ENCODE data around the gene CREBBP.

CREBBP gene

GRCh38 chr16:3879887-3880564 is 487 bp downstream of the CREBBP start:
- H3K9ac ChIP-seq (ENCODE audit: low read depth, low read length): peak overlapping the region; percentile 44; the same call in 1 of the 2 replicates
- peak overlapping the region; percentile 92 for H3K4me3 ChIP-seq (ENCODE audit: low read depth, low read length)
- no peaks in the 10 kb centered on the region for H3K27me3 ChIP-seq (ENCODE audit: control insufficient read depth, insufficient read depth, low read length)
- peaks cover 15% of the 10 kb centered on the region; the same call in 1 of the 2 replicates for H3K36me3 ChIP-seq (ENCODE audit: control insufficient read depth, insufficient read depth, low read length)
- no peaks in the 10 kb centered on the region for H3K9me3 ChIP-seq (ENCODE audit: control insufficient read depth, insufficient read depth, low read length)
- peak overlapping the region; percentile 77 for H3K27ac ChIP-seq (ENCODE audit: low read depth, low read length)
- peaks cover 13% of the 10 kb centered on the region; the same call in 1 of the 2 replicates for H3K4me1 ChIP-seq (ENCODE audit: control insufficient read depth, insufficient read depth, low read length)

GRCh38 chr16:3879258-3879886 is 1.1 kb downstream of the CREBBP start:
- Histone ChIP-seq H3K9ac (ENCODE audit: low read depth, low read length) (peak overlapping the region; percentile 7), H3K9me3 (ENCODE audit: control insufficient read depth, insufficient read depth, low read length) (no peaks in the 10 kb centered on the region), H3K27ac (ENCODE audit: low read depth, low read length) (no peak overlapping the region), H3K4me1 (ENCODE audit: control insufficient read depth, insufficient read depth, low read length) (peaks cover 20% of the 10 kb centered on the region; the same call in 1 of the 2 replicates), H3K4me3 (ENCODE audit: low read depth, low read length) (peak overlapping the region; percentile 92), H3K36me3 (ENCODE audit: control insufficient read depth, insufficient read depth, low read length) (peaks cover 15% of the 10 kb centered on the region; the same call in 1 of the 2 replicates), H3K27me3 (ENCODE audit: control insufficient read depth, insufficient read depth, low read length) (no peaks in the 10 kb centered on the region)

- Histone ChIP-seq H3K27me3 (ENCODE audit: control insufficient read depth, insufficient read depth, low read length) (no peaks in the 10 kb centered on the region), H3K27ac (ENCODE audit: low read depth, low read length) (no peak overlapping the region), H3K9me3 (ENCODE audit: control insufficient read depth, insufficient read depth, low read length) (no peaks in the 10 kb centered on the region), H3K36me3 (ENCODE audit: control insufficient read depth, insufficient read depth, low read length) (peaks cover 15% of the 10 kb centered on the region; the same call in 1 of the 2 replicates), H3K4me3 (ENCODE audit: low read depth, low read length) (peak overlapping the region; percentile 92), H3K9ac (ENCODE audit: low read depth, low read length) (0 out of 2 replicates have a peak overlapping the region, but pooled peaks have one; percentile 7), H3K4me1 (ENCODE audit: control insufficient read depth, insufficient read depth, low read length) (peaks cover 24% of the 10 kb centered on the region)
These were observed 1.9 kb downstream of the CREBBP start for GRCh38 chr16:3878610-3879009.

- Histone ChIP-seq H3K36me3 (ENCODE audit: control insufficient read depth, insufficient read depth, low read length) (peaks cover 15% of the 10 kb centered on the region; the same call in 1 of the 2 replicates), H3K4me1 (ENCODE audit: control insufficient read depth, insufficient read depth, low read length) (peaks cover 34% of the 10 kb centered on the region), H3K27me3 (ENCODE audit: control insufficient read depth, insufficient read depth, low read length) (no peaks in the 10 kb centered on the region), H3K9me3 (ENCODE audit: control insufficient read depth, insufficient read depth, low read length) (no peaks in the 10 kb centered on the region), H3K9ac (ENCODE audit: low read depth, low read length) (no peak overlapping the region), H3K4me3 (ENCODE audit: low read depth, low read length) (no peak overlapping the region), H3K27ac (ENCODE audit: low read depth, low read length) (no peak overlapping the region)
These were observed 3.8 kb downstream of the CREBBP start for GRCh38 chr16:3876695-3877094.

- no peaks in the 10 kb centered on the region for H3K27me3 ChIP-seq (ENCODE audit: control insufficient read depth, insufficient read depth, low read length)
- no peak overlapping the region for H3K27ac ChIP-seq (ENCODE audit: low read depth, low read length)
- H3K4me1 ChIP-seq (ENCODE audit: control insufficient read depth, insufficient read depth, low read length): peaks cover 34% of the 10 kb centered on the region
- no peak overlapping the region for H3K9ac ChIP-seq (ENCODE audit: low read depth, low read length)
- H3K4me3 ChIP-seq (ENCODE audit: low read depth, low read length): no peak overlapping the region
- peaks cover 15% of the 10 kb centered on the region; the same call in 1 of the 2 replicates for H3K36me3 ChIP-seq (ENCODE audit: control insufficient read depth, insufficient read depth, low read length)
- no peaks in the 10 kb centered on the region for H3K9me3 ChIP-seq (ENCODE audit: control insufficient read depth, insufficient read depth, low read length)
These were observed 4.4 kb downstream of the CREBBP start for GRCh38 chr16:3876160-3876559.

- H3K9ac ChIP-seq (ENCODE audit: low read depth, low read length): no peak overlapping the region
- no peak overlapping the region for H3K27ac ChIP-seq (ENCODE audit: low read depth, low read length)
- H3K27me3 ChIP-seq (ENCODE audit: control insufficient read depth, insufficient read depth, low read length): no peaks in the 10 kb centered on the region
- H3K4me3 ChIP-seq (ENCODE audit: low read depth, low read length): no peak overlapping the region
- no peaks in the 10 kb centered on the region for H3K9me3 ChIP-seq (ENCODE audit: control insufficient read depth, insufficient read depth, low read length)
- H3K4me1 ChIP-seq (ENCODE audit: control insufficient read depth, insufficient read depth, low read length): peaks cover 34% of the 10 kb centered on the region
- peaks cover 15% of the 10 kb centered on the region; the same call in 1 of the 2 replicates for H3K36me3 ChIP-seq (ENCODE audit: control insufficient read depth, insufficient read depth, low read length)
These were observed 5.5 kb downstream of the CREBBP start for GRCh38 chr16:3874794-3875692.

GRCh38 chr16:3874242-3874641 is 6.3 kb downstream of the CREBBP start:
- H3K9ac ChIP-seq (ENCODE audit: low read depth, low read length): no peak overlapping the region
- no peaks in the 10 kb centered on the region for H3K27me3 ChIP-seq (ENCODE audit: control insufficient read depth, insufficient read depth, low read length)
- H3K4me3 ChIP-seq (ENCODE audit: low read depth, low read length): no peak overlapping the region
- H3K27ac ChIP-seq (ENCODE audit: low read depth, low read length): peak overlapping the region; percentile 5
- no peaks in the 10 kb centered on the region for H3K9me3 ChIP-seq (ENCODE audit: control insufficient read depth, insufficient read depth, low read length)
- peaks cover 35% of the 10 kb centered on the region for H3K4me1 ChIP-seq (ENCODE audit: control insufficient read depth, insufficient read depth, low read length)
- peaks cover 15% of the 10 kb centered on the region; the same call in 1 of the 2 replicates for H3K36me3 ChIP-seq (ENCODE audit: control insufficient read depth, insufficient read depth, low read length)

- H3K27me3 ChIP-seq (ENCODE audit: control insufficient read depth, insufficient read depth, low read length): no peaks in the 10 kb centered on the region
- no peak overlapping the region for H3K4me3 ChIP-seq (ENCODE audit: low read depth, low read length)
- peaks cover 15% of the 10 kb centered on the region; the same call in 1 of the 2 replicates for H3K36me3 ChIP-seq (ENCODE audit: control insufficient read depth, insufficient read depth, low read length)
- H3K27ac ChIP-seq (ENCODE audit: low read depth, low read length): no peak overlapping the region
- peaks cover 40% of the 10 kb centered on the region for H3K4me1 ChIP-seq (ENCODE audit: control insufficient read depth, insufficient read depth, low read length)
- no peaks in the 10 kb centered on the region for H3K9me3 ChIP-seq (ENCODE audit: control insufficient read depth, insufficient read depth, low read length)
- no peak overlapping the region for H3K9ac ChIP-seq (ENCODE audit: low read depth, low read length)
These were observed 6.9 kb downstream of the CREBBP start for GRCh38 chr16:3873482-3874173.

- Histone ChIP-seq H3K4me3 (ENCODE audit: low read depth, low read length) (no peak overlapping the region), H3K4me1 (ENCODE audit: control insufficient read depth, insufficient read depth, low read length) (peaks cover 36% of the 10 kb centered on the region), H3K36me3 (ENCODE audit: control insufficient read depth, insufficient read depth, low read length) (0 out of 2 replicates have a peak, but pooled peaks cover 5% of the 10 kb centered on the region), H3K9ac (ENCODE audit: low read depth, low read length) (no peak overlapping the region), H3K27me3 (ENCODE audit: control insufficient read depth, insufficient read depth, low read length) (no peaks in the 10 kb centered on the region), H3K27ac (ENCODE audit: low read depth, low read length) (no peak overlapping the region), H3K9me3 (ENCODE audit: control insufficient read depth, insufficient read depth, low read length) (no peaks in the 10 kb centered on the region)
These were observed 8.2 kb downstream of the CREBBP start for GRCh38 chr16:3872216-3872895.

- H3K27me3 ChIP-seq (ENCODE audit: control insufficient read depth, insufficient read depth, low read length): no peaks in the 10 kb centered on the region
- H3K4me3 ChIP-seq (ENCODE audit: low read depth, low read length): no peak overlapping the region
- peaks cover 22% of the 10 kb centered on the region for H3K4me1 ChIP-seq (ENCODE audit: control insufficient read depth, insufficient read depth, low read length)
- H3K36me3 ChIP-seq (ENCODE audit: control insufficient read depth, insufficient read depth, low read length): no peaks in the 10 kb centered on the region
- H3K27ac ChIP-seq (ENCODE audit: low read depth, low read length): no peak overlapping the region
- no peaks in the 10 kb centered on the region for H3K9me3 ChIP-seq (ENCODE audit: control insufficient read depth, insufficient read depth, low read length)
- H3K9ac ChIP-seq (ENCODE audit: low read depth, low read length): no peak overlapping the region
These were observed 11.5 kb downstream of the CREBBP start for GRCh38 chr16:3868967-3869366.
